HG03521 (cell line): ENCODE results near the gene NR4A2.

Experiments used
- ATAC-seq: cut with Tn5 transposase; IDR thresholded peaks from one replicate; pipeline ENCODE4 v1.9.1; 2021; ENCODE audit warnings: mild to moderate bottlenecking, moderate library complexity; ENCODE audit not compliant: unreplicated experiment

Gene NR4A2

GRCh38 chr2:156340804-156341451 lies 8.4 kb upstream of the NR4A2 start:
- ATAC-seq = no peak

GRCh38 chr2:156340377-156340776 lies 7.9 kb upstream of the NR4A2 start:
- no peak for ATAC-seq

GRCh38 chr2:156339865-156340264 lies 7.3 kb upstream of the NR4A2 start:
- ATAC-seq = no peak

GRCh38 chr2:156339110-156339847 lies 6.8 kb upstream of the NR4A2 start:
- no peak for ATAC-seq

- ATAC-seq = no peak
Measured at GRCh38 chr2:156338578-156338977, 6.1 kb upstream of the NR4A2 start.

GRCh38 chr2:156334496-156335478 lies 2.3 kb upstream of the NR4A2 start:
- ATAC-seq = peak; percentile 23

GRCh38 chr2:156333951-156334495 lies 1.5 kb upstream of the NR4A2 start:
- ATAC-seq = peak; percentile 25

- ATAC-seq = peak; percentile 14
Measured at GRCh38 chr2:156333274-156333950, 891 bp upstream of the NR4A2 start.

- peak; percentile 4 for ATAC-seq
Measured at GRCh38 chr2:156332284-156332533, 312 bp downstream of the NR4A2 start.

GRCh38 chr2:156331572-156332283 lies 793 bp downstream of the NR4A2 start:
- ATAC-seq = no peak

- ATAC-seq = no peak
Measured at GRCh38 chr2:156329927-156330726, 2.4 kb downstream of the NR4A2 start.

- ATAC-seq = no peak
Measured at GRCh38 chr2:156329031-156329926, 3.2 kb downstream of the NR4A2 start.

GRCh38 chr2:156327835-156328695 lies 4.5 kb downstream of the NR4A2 start:
- no peak for ATAC-seq

GRCh38 chr2:156326526-156327095 lies 5.9 kb downstream of the NR4A2 start:
- ATAC-seq = no peak

- no peak for ATAC-seq
Measured at GRCh38 chr2:156325688-156326525, 6.6 kb downstream of the NR4A2 start.

GRCh38 chr2:156323754-156324153 lies 8.8 kb downstream of the NR4A2 start:
- no peak for ATAC-seq
